Activated CD4-positive, alpha-beta T cell treated with anti-CD3 and anti-CD28 coated beads for 48 hours (primary cell): ENCODE measurements around the gene SCN1B.
A peak's percentile ranks its signal among the peaks of the same experiment; 100 is the strongest.
"Not testable (repeated sequence)": the region's sequence is repeated elsewhere in the genome, so short reads cannot be mapped to it uniquely, and the experiment has no call there.

Experiments
- DNase-seq: peaks from one replicate; pipeline ENCODE4 v3.0.0-alpha.2; 2020

The SCN1B gene

GRCh38 chr19:35030257-35031071 lies at the start of gene SCN1B:
TSS of gene SCN1B (plus strand) at chr19:35030470. CDS start at chr19:35030821, 351 bp downstream.
- DNase-seq: peak; percentile 83

DNA sequence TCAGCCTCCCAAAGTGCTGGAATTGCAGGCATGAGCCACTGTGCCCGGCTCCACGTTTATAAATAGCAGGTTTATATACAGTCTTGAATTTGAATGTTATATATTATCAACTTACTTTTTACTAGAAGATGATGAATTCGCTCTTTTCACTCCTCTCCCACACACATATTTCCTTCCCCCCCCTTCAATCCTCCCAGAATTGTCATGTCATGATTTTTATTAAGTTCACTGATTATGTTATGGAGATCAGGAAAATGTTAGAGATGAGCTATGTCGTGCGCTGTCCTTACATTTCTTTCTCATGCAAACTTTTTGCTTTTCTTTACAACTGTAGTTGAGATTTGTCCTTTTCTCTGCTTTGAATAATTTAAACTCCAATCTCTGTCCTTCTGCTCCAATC lies 48.0 kb upstream of the SCN1B start:
- DNase-seq: no peak

DNA sequence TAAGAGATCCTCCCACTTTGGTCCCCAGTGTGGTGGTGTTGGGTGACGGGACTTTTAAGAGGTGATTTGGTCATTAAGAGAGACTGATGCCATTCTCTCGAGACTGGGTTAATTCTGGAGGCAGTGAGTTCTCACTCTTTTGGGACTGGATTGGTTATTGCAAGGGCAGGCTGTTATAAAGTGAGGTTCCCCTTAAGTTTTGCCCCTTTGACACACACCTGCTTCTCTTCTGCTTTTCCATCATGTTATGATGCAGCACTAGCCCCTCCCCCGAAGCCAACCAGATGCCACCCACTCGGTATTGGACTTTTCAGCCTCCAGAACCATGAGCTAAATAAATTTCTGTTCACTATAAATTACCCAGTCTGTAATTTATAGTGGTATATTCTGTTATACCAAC lies 46.5 kb upstream of the SCN1B start:
- no peak for DNase-seq

- DNase-seq: no peak
Measured at GRCh38 chr19:34984287-34984686, 46.0 kb upstream of the SCN1B start.

DNA sequence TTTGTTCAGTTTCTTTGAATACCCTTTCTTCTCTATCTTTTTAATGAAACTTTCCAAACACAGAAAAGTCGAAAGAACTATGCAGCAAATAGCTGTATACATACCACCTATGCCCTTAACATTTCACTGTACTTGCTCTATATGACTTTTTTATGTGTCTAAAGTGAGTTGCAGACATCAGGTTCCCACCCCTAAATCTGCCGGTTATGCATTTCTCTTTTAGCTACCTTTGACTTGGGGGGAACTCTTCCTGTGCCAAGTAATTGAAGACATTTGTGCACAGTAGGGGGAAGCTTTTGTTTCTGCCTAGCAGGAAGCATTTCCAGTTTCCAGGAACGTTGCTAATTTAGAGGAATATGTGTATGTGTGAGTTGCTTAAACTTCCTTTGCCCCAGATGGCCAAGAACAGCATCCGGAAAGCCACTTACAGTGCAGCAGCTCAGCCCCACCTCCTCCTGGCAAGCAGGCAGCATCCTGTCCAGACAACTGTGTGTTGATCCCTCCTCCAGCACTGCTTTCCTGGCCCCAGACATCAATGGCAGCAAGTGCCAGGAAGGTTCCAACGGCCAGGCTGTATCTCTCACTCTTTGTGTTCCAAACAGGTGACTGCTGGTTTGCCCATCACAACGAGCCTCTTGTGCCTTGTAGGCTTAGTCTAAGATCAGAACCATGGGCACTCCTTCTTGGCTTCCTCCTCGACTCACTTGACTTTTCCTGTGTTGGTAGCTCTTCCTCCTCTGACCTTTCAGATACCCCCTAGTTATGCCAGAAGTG lies 44.8 kb upstream of the SCN1B start:
- DNase-seq: peak; percentile 43

GRCh38 chr19:34988119-34988518 lies 42.2 kb upstream of the SCN1B start:
- no peak for DNase-seq

GRCh38 chr19:34989298-34989697 lies 41.0 kb upstream of the SCN1B start:
- no peak for DNase-seq

DNA sequence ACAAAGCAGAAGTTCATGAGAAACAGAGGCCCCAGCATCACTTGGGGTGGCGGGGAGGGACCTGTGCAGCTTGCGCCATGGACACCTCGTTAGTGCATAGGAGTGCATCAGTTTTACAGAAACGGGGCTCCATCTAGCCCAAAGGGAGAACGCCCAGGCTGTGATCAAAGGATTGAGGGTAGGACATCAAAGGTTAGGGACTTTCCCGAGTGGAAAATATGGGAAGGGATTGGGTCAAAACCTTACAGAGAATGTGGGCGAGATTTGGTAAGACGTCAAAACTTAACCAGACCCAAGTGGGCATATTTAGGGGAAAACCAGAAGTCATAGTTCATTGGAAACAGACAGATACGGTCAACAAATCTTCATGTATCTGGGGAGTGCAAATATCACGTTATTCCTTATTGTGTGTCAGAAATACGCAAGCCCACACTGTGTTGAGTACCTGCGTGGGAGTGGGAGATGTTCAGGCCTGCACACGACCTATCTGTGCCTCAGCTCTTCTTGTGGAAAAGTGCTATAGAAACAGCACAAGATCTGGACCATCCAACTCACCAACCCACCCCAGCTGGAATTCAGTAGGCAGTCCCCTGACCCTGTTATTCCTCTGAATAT lies 39.6 kb upstream of the SCN1B start:
- DNase-seq: peak; percentile 79

- DNase-seq: no peak
Measured at GRCh38 chr19:34991542-34992333, 38.5 kb upstream of the SCN1B start.

GRCh38 chr19:34992582-34992981 lies 37.7 kb upstream of the SCN1B start:
- DNase-seq: not testable (repeated sequence)

DNA sequence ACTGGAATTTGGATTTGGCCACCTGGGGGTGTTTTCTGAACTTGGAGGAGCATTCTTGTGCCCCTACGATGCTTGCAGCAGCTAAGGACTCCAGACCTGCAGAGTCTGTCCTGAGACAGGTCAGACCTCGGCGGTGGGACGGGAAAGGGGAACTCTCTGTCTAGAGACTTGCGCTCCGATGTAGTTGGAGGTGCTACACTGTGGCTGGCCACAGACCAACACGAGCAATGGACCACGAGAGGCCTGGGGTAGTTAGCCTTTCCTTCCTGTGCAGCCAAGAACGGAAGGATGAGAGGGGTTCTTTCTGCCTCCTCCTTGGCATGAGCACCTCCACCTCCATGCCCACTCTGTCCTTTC lies 36.0 kb upstream of the SCN1B start:
- DNase-seq: no peak

DNA sequence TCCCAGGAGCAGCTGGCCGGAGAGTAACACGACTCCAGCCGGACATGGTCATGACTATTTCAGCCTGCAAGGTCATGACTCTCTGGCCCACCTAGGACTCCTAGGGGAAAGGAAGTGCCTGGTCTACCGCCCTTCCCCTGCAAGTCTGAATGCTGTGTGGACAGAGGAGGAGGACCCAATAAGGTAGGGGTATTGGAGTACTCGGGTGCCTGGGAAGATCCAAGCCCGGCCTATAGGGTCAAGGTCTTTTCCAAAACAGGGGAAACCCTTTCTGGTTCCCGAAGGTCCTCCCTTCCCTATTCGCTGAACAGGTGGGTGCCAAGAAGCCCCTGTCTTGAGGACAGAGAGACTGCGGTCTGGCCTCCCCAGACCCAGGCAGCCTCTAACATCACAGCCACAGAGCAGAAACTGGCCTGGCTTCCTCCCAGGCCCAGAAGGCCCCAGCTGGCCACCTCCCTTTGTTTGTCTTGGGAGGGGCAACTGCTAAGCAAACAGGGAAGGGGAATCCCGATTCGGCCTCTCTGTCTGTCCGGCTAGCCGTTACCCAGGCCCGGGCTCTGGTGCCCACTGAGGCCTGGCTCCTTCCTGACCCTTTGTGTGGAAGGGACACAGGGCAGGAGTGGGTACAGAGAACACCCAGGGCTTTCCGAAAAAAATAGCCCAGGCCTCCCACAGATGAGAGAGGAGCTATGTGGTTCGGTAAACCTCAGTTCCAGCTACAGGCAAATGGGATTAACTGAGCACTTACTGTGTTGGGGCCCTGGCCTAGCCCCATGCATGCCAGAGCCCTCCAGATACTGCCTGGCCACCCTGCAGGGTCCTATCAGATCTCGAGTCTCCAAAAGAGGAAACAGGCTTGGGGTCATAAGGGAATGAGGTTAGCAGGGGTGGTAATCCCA lies 35.4 kb upstream of the SCN1B start:
- no peak for DNase-seq

GRCh38 chr19:34995551-34995950 lies 34.7 kb upstream of the SCN1B start:
- DNase-seq: no peak

GRCh38 chr19:34997071-34997617 lies 33.1 kb upstream of the SCN1B start:
- no peak for DNase-seq

DNA sequence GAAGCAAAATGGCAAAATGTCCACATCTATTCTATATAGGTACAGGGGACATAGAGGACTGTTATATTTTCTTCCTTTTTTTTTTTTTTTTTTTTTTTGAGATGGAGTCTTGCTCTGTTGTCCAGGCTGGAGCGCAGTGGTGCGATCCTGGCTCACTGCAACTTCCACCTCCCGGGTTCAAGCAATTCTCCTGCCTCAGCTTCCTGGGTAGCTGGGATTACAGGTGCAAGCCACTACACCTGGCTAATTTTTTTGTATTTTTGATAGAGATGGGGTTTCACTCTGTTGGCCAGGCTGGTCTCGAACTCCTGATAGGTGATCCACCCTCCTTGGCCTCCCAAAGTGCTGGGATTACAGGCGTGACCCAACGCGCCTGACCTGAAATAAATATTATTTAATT lies 32.0 kb upstream of the SCN1B start:
- DNase-seq: not testable (repeated sequence)

DNA sequence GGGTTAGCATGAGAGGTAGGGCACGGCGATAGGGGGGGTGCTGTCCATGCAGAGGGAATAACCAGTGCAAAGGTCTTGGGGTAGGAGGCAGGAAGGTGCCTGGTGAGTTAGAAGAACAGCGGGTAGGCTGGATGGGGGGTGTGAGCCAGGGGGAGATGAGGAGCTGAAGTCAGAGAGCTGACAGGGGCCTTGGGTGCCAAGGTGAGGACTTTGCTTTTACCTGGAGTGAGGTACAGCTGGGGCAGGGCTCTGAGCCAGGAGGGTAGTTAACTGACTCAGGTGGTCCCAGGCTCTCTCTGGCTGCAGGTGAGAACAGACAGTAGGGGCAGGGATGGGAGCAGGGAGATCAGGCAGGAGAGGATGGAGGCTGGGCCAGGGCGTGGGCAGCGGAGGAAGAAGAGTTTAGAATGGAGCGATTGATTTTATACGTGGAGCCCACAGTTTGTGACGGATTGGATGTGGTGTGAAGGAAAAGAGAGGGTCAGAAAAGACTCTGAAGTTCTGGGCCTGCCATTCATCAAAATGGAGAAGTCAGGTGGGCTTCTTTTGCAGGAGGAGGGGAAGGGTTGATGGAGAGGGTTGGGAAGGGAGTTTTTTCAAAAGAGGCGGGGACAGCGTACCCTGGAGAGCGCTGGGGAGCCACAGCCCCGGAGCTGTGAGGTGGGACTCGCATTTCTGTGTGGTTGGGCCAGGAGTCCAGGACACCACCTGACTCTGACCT lies 31.3 kb upstream of the SCN1B start:
- DNase-seq: no peak

DNA sequence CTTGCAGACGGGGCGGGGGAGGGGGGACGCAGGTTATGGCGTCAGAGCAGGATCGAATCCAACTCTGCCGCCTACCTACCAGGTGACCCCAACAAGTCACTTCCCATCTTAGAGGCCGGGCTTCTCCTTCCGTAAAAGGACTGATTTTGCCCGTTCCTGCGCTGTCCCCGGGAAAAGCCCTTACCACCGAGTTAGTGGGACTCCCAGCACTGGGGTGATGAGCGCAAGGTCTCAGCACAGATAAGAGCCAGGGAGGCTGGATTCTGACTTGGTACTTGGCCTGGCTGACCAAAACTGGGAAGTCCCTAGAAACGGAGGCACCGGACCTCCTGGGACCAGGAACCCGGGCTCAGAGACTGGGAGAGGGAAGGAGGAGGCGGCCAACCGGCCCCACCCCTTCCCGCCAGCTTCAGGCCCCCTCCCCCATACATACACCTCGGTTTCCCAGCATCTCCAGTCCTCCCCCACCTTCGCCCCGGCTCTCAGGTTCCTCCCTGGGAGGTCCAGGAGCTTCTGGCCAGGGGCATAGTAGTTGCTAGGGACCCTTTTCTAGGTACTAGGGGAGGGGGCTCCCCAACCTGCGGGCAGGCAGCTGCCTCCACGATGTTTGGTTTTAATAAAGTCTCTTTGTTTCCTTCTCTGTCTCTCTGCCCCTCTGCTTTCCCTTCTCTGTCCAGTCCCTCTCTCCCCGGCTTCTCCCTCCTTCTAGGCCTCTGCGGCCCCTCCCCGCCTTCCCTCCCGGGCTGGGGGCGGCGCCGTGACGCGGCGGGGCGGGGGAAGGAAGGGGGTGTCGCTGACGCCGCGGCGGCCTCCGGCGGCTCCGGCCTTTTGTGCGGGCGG lies 30.6 kb upstream of the SCN1B start, which contains the start of gene GRAMD1A:
Gene GRAMD1A (plus strand): TSS at position 826 of the 840 bp plus-strand sequence. CDS start 156 bp downstream, outside the sequence.
- peak; percentile 80 for DNase-seq

DNA sequence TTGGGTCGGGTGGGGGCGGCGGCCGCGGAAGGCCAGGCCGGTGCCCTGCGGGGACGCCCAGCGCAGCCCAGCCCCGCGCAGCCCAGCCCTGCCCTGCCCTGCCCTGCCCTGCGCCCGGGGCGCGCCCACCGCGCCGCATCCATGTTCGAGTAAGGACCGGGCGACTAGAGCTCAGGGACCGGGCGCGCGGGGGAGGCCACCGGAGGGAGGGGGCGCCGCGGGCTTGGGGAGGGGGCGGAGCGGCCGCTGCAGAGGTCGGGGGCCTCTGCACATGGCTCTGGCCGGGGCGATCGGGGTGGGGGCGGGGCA lies 30.0 kb upstream of the SCN1B start:
- DNase-seq: no peak

- DNase-seq: peak; percentile 73
Measured at GRCh38 chr19:35000647-35001501, 29.4 kb upstream of the SCN1B start.
